AG04450 (cell line): ENCODE results near the gene LRMDA. TPM values are rescaled to one million over a fixed set of nuclear protein-coding genes. Genes with fewer than 3 reads are reported as not detected.

Source experiments
- CTCF ChIA-PET: fragments of 300-600, 350-600 bp; formaldehyde crosslinking; extraction: SDS; loops from one replicate; lab custom pipeline; 2022; ENCODE audit warnings: antibody characterized with exemption, inconsistent platforms; lab: Charles Lee
- POLR2A ChIA-PET: fragments of 350-600 bp; formaldehyde crosslinking; extraction: SDS; loops from one replicate; lab custom pipeline; 2021; ENCODE audit warnings: antibody characterized with exemption, inconsistent platforms; lab: Yijun Ruan, JAX
- DNase-seq: peaks from one replicate; pipeline ENCODE4 v3.0.0-alpha.2; 2011; ENCODE audit warnings: low read depth, low spot score
- H3K27ac ChIP-seq: one replicate; pipeline ENCODE4 v1.5.1; 2012; ENCODE audit warnings: low read depth, low read length, control low read depth
- H3K27me3 ChIP-seq: one replicate; pipeline ENCODE4 v1.6.0; 2012; ENCODE audit warnings: low read length; ENCODE audit not compliant: control insufficient read depth, insufficient read depth
- H3K4me3 ChIP-seq: 2 replicates; pipeline ENCODE4 v1.5.1; 2011; ENCODE audit warnings: mild to moderate bottlenecking, low read depth, low read length, control low read depth
- H3K9me3 ChIP-seq: 2 replicates; pipeline ENCODE4 v1.5.1; 2012; ENCODE audit warnings: low read length; ENCODE audit not compliant: control insufficient read depth, insufficient read depth
- polyA plus RNA-seq: library from polyadenylated mRNA; depleted of rRNA; stranded (reverse); fragments of >200 nt; gene quantifications from 2 replicates; pipeline ENCODE4 v1.2.3, GENCODE V29; 2011
- TF ChIP-seq, protein P1 (sequence below): IDR thresholded peaks from 2 replicates; pipeline ENCODE4 v1.5.1; 2011; ENCODE audit warnings: low read depth, low read length, control low read depth, inconsistent platforms

Gene LRMDA
- polyA plus RNA-seq, 1 experiment = 0.12 TPM

DNA sequence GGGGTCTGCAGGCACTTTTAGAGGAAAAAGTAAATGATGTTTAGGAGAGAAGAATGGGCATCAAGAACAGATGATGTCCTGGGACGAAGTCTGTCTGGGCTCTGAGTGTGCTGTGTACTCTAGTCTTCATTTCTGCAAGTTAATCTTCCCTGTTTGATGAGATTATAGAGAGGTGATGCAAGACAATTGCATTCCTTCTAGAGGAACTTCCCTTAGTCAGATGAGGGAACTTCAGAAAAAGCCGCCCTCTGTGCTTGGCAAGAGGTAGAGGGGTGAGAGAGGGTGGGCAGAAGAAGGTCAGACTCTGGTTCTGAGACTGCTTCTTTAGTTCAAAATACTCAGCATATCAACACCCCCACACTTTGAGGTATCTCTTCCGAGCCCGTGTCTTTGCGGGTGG, 797.9 kb downstream of the LRMDA start:
- Histone ChIP-seq H3K9me3 (no peaks in the 10 kb centered on the region), H3K27ac (no peak overlapping the region), H3K4me3 (no peak overlapping the region), H3K27me3 (no peaks in the 10 kb centered on the region)
- DNase-seq = no peak
- ChIA-PET POLR2A (interaction anchor here (0.9 kb wide), 1 partner anchor 23 kb away, joined by 3 read pairs; no protein-coding TSS in a partner anchor), CTCF (no interaction called here)
- TF ChIP-seq, protein P1, sequence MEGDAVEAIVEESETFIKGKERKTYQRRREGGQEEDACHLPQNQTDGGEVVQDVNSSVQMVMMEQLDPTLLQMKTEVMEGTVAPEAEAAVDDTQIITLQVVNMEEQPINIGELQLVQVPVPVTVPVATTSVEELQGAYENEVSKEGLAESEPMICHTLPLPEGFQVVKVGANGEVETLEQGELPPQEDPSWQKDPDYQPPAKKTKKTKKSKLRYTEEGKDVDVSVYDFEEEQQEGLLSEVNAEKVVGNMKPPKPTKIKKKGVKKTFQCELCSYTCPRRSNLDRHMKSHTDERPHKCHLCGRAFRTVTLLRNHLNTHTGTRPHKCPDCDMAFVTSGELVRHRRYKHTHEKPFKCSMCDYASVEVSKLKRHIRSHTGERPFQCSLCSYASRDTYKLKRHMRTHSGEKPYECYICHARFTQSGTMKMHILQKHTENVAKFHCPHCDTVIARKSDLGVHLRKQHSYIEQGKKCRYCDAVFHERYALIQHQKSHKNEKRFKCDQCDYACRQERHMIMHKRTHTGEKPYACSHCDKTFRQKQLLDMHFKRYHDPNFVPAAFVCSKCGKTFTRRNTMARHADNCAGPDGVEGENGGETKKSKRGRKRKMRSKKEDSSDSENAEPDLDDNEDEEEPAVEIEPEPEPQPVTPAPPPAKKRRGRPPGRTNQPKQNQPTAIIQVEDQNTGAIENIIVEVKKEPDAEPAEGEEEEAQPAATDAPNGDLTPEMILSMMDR = no peak

DNA sequence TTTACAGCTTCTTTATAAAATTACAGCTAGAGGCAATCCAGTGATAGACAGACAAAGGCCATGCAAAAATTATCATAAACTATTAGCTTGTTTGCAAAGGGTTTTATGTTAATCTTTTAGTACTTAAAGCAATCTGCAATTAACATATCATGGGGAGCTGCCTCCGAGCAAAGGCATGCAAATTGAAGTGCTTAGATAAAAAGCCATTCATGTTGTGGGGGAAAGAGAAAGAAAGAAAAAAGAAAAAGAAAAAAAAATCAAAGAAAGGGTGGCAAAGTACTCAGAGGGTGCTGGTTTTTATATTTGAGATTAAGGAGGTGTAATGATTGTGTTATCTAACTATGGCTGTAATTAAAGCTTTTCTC, 799.5 kb downstream of the LRMDA start:
- H3K27ac ChIP-seq = no peak overlapping the region
- H3K9me3 ChIP-seq = no peaks in the 10 kb centered on the region
- CTCF ChIA-PET = interaction anchor here (0.5 kb wide), 1 partner anchor 22 kb away, joined by 3 read pairs; no protein-coding TSS in a partner anchor
- no peaks in the 10 kb centered on the region for H3K27me3 ChIP-seq
- no peak overlapping the region for H3K4me3 ChIP-seq
- TF ChIP-seq, protein P1 = no peak
- no peak for DNase-seq
- POLR2A ChIA-PET = no interaction called here

DNA sequence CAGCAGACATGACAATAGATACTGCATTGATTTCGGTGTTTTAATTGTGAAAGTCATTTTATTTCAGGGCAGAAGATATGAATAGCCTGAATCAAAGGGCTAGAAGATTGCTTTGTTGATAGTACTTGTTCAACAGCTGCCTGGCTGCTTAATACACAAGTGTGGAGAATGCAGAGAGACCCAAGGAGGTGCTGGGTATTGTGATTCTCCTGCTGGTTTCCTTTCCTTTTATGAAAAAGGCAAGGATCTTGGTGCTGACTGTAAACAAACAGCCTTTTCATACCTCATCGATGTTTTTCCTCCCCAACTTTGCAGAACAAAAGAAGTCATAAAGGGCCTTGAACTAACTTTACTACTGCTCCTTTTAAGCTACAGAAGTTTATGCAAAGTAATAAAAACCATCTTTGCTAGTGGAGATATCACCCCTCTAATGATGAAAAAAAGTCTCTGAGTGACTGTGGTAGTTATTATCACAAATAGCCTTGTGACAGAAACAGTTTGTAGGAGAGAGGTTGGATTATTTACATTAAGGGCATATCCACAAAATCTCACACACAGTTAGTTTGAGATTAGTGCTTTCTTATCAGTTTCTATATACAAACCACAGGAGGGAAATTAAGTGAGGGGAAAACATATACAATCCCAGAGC, 800.0 kb downstream of the LRMDA start:
- Histone ChIP-seq H3K9me3 (no peaks in the 10 kb centered on the region), H3K4me3 (no peak overlapping the region), H3K27ac (no peak overlapping the region), H3K27me3 (no peaks in the 10 kb centered on the region)
- ChIA-PET CTCF (interaction anchor here (0.5 kb wide), 1 partner anchor 23 kb away, joined by 3 read pairs; no protein-coding TSS in a partner anchor), POLR2A (no interaction called here)
- TF ChIP-seq, protein P1 = no peak
- no peak for DNase-seq

DNA sequence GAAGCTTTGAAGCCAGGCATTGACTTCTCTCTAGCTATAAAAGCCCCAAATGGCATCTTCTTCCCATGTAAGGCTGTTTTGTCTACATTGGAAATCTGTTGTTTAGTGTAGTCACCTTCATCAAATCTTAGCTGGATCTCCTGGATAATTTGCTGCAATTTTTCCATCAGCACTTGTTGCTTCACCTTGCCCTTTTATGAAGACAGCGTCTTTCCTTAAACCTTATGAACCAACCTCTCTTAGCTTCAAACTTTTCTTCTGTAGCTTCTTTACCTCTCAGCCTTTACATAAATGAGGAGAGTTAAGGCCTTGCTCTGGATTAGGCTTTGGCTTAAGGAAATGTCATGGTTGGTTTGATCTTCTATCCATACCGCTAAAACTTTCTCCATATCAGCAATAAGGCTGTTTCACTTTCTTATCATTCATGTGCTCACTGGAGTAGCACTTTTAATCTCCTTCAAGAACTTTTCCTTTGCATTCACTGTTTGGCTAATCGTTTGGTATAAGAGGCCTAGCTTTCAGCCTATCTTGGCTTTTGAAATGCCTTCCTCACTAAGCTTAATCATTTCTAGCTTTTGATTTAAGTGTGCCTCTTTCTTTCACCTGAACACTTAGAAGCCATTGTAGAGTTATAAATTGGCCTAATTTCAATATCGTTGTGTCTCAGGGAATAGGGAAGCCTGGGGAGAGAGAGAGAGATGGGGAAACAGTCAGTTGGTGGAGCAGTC, 803.2 kb downstream of the LRMDA start:
- Histone ChIP-seq H3K27ac (no peak overlapping the region), H3K4me3 (no peak overlapping the region), H3K9me3 (no peaks in the 10 kb centered on the region), H3K27me3 (no peaks in the 10 kb centered on the region)
- POLR2A ChIA-PET = no interaction called here
- TF ChIP-seq, protein P1 = no peak
- DNase-seq = no peak
- CTCF ChIA-PET = no interaction called here

DNA sequence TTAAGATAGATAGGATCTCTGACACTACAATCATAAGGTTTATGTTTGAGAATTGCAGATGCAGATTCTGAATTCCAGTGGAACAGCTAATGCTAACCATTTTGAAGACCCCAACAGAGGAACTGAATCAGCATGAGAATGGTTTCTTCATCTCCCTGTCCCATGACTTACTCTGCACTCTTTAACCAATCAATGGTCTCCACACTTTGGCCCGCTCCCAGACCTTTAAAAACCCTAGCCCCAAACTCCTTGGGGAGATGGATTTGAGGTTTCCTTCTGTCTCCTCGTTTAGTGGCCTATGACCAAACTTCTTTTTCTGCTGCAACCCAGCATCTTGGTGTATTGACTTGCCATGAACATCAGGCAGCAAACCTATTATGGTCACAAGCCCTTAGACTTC, 804.9 kb downstream of the LRMDA start:
- Histone ChIP-seq H3K27me3 (no peaks in the 10 kb centered on the region), H3K9me3 (no peaks in the 10 kb centered on the region), H3K27ac (no peak overlapping the region), H3K4me3 (no peak overlapping the region)
- TF ChIP-seq, protein P1 = no peak
- POLR2A ChIA-PET = no interaction called here
- CTCF ChIA-PET = no interaction called here
- no peak for DNase-seq
